Vagina (tissue), 2 donors: ENCODE data around the gene RELT. TPM values are rescaled to one million over a fixed set of nuclear protein-coding genes. Genes with fewer than 3 reads are reported as not detected.

Experiments used
- DNase-seq, 2 donors: peaks; one replicate each; pipeline ENCODE4 v3.0.0-alpha.2; 2017; ENCODE audit errors: extremely low spot score in 2 of 2
- H3K27ac ChIP-seq: fragments of 200-600 bp; sonication (generic); one replicate; pipeline ENCODE4 v1.5.1; 2019
- H3K27me3 ChIP-seq: fragments of 200-600 bp; sonication (generic); one replicate; pipeline ENCODE4 v1.5.1; 2019
- H3K36me3 ChIP-seq, 2 donors: fragments of 200-600 bp; sonication (generic); one replicate each; pipeline ENCODE4 v1.5.1; 2017 to 2019
- H3K4me1 ChIP-seq: fragments of 200-600 bp; sonication (generic); one replicate; pipeline ENCODE4 v1.5.1; 2019
- H3K4me3 ChIP-seq, 2 donors: fragments of 200-600 bp; sonication (generic); 1 replicate in 1 of 2; 2 replicates in 1 of 2; pipeline ENCODE4 v1.5.1; 2016 to 2019
- H3K9me3 ChIP-seq: fragments of 200-600 bp; sonication (generic); one replicate; pipeline ENCODE4 v1.5.1; 2019
- POLR2A ChIP-seq, 2 donors: fragments of 450-650 bp; IDR thresholded peaks; one replicate each; pipeline ENCODE4 v1.6.1; 2017; ENCODE audit warnings: antibody characterized with exemption in 2 of 2, mild to moderate bottlenecking in 2 of 2, moderate library complexity in 2 of 2
- POLR2AphosphoS5 ChIP-seq, 2 donors: sonication (generic); formaldehyde crosslinking; IDR thresholded peaks; one replicate each; pipeline ENCODE4 v1.9.0; 2017; ENCODE audit warnings: antibody characterized with exemption in 2 of 2, mild to moderate bottlenecking in 2 of 2, low read depth in 1 of 2; ENCODE audit not compliant: insufficient read depth in 1 of 2
- intact Hi-C: fragments of 100-400 bp; cut with DNase I; formaldehyde crosslinking; loops from one replicate; pipeline ENCODE4 v1.15.1; 2023
- total RNA-seq: library from RNA; depleted of rRNA; stranded (reverse); fragments of >200 nt; gene quantifications from one replicate; pipeline ENCODE4 v1.2.3, GENCODE V29; 2016
- TF ChIP-seq, protein P1 (sequence below), 3 experiments: fragments of 450-650 bp in 2 of 3; fragments of 200-600 bp in 1 of 3; sonication (generic) in 1 of 3; IDR thresholded peaks; one replicate each; pipeline ENCODE4 v1.5.1; 2017 to 2019; ENCODE audit warnings: antibody characterized with exemption in 3 of 3, mild to moderate bottlenecking in 2 of 3, moderate library complexity in 2 of 3

RELT gene
- total RNA-seq, 1 donor from 2014 or later, result 6.1 TPM

DNA sequence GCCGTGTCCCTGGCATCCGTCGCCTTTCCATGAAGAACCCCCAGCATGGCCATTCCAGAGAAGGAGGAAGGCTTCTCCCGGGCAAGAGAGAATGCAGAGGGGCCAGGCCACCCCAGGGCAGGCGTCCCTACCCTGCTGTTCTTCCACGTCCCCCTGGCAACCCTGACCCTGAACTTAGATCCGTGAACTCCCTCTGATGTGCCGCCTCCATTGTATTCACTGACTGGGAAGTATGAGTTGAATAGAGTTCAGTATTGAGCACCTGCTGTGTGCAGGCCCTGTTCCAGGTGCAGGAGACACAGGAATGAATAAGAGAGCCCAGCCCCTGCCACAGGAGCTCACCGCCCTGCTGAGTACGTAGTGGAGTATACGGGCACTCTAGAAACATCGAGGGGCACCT is 29.1 kb upstream of the RELT start:
- H3K9me3 ChIP-seq, result no peaks in the 10 kb centered on the region
- intact Hi-C loops, result no loop called here
- H3K4me1 ChIP-seq, result peaks cover 50% of the 10 kb centered on the region
- no peaks in the 10 kb centered on the region for H3K36me3 ChIP-seq
- no peak for DNase-seq
- no peak overlapping the region for H3K4me3 ChIP-seq
- no peak overlapping the region for H3K27ac ChIP-seq
- TF ChIP-seq, protein P1, sequence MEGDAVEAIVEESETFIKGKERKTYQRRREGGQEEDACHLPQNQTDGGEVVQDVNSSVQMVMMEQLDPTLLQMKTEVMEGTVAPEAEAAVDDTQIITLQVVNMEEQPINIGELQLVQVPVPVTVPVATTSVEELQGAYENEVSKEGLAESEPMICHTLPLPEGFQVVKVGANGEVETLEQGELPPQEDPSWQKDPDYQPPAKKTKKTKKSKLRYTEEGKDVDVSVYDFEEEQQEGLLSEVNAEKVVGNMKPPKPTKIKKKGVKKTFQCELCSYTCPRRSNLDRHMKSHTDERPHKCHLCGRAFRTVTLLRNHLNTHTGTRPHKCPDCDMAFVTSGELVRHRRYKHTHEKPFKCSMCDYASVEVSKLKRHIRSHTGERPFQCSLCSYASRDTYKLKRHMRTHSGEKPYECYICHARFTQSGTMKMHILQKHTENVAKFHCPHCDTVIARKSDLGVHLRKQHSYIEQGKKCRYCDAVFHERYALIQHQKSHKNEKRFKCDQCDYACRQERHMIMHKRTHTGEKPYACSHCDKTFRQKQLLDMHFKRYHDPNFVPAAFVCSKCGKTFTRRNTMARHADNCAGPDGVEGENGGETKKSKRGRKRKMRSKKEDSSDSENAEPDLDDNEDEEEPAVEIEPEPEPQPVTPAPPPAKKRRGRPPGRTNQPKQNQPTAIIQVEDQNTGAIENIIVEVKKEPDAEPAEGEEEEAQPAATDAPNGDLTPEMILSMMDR (IDR thresholded peaks at IDR 0.05), result no peak
- no peak for TF ChIP-seq POLR2AphosphoS5 (IDR thresholded peaks at IDR 0.05; ENCODE audit: insufficient read depth in 1 of 2, low read depth in 1 of 2)
- TF ChIP-seq POLR2A (IDR thresholded peaks at IDR 0.05), result no peak
- no peaks in the 10 kb centered on the region for H3K27me3 ChIP-seq

DNA sequence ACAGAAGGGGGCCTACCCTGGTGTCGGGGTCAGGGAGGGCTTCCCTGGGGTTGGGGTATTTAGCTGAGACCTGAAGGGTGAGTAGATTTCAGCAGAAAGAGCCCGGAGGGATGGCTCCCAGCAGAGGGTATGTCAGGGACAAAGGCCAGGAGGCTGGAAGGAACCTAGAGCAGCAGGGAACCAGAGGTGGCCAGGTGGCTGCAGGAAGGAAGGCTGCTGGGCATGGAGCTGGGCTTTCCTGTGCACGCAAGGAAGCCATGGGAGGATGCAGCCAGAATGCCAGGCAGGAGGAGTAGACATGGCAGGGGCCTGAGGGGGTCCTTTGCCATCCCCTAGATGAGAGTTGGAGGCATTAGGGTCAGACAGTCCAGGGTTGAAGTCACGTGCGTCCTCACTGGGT is 27.4 kb upstream of the RELT start:
- Histone ChIP-seq H3K4me1 (peaks cover 35% of the 10 kb centered on the region), H3K27me3 (no peaks in the 10 kb centered on the region), H3K27ac (no peak overlapping the region), H3K4me3 (no peak overlapping the region), H3K36me3 (no peaks in the 10 kb centered on the region), H3K9me3 (no peaks in the 10 kb centered on the region)
- TF ChIP-seq POLR2A (IDR thresholded peaks at IDR 0.05) (no peak), POLR2AphosphoS5 (IDR thresholded peaks at IDR 0.05; ENCODE audit: insufficient read depth in 1 of 2, low read depth in 1 of 2) (no peak)
- TF ChIP-seq, protein P1 (IDR thresholded peaks at IDR 0.05), result no peak
- intact Hi-C loops, result no loop called here
- no peak for DNase-seq

DNA sequence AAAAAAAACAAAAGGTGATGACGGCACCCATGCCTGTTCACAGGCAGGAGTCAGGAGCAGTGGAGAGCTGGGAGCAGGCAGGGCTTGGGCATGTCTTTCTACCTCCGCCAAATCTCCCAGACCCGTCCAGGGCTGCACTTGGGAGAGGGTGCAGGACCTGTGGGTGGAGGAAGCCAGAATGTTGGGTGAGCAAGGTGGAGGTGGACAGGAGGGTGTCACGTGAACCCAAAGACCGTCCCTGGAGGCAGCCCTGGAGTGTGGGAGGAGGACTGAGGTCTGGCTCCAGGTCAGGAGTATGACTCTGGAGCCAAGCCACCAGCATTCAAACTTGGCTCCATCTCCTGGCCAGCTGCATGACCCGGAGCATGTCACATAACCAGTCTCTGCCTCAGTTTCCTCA is 26.6 kb upstream of the RELT start:
- Histone ChIP-seq H3K27me3 (no peaks in the 10 kb centered on the region), H3K36me3 (no peaks in the 10 kb centered on the region), H3K4me1 (peaks cover 27% of the 10 kb centered on the region), H3K4me3 (no peak overlapping the region), H3K9me3 (no peaks in the 10 kb centered on the region), H3K27ac (no peak overlapping the region)
- no peak for DNase-seq
- intact Hi-C loops, result loop anchor here (10.0 kb wide), 1 partner anchor 305 kb away; no protein-coding TSS in a partner anchor
- TF ChIP-seq POLR2A (IDR thresholded peaks at IDR 0.05), result no peak
- TF ChIP-seq, protein P1 (IDR thresholded peaks at IDR 0.05), result no peak
- TF ChIP-seq POLR2AphosphoS5 (IDR thresholded peaks at IDR 0.05; ENCODE audit: insufficient read depth in 1 of 2, low read depth in 1 of 2), result no peak

DNA sequence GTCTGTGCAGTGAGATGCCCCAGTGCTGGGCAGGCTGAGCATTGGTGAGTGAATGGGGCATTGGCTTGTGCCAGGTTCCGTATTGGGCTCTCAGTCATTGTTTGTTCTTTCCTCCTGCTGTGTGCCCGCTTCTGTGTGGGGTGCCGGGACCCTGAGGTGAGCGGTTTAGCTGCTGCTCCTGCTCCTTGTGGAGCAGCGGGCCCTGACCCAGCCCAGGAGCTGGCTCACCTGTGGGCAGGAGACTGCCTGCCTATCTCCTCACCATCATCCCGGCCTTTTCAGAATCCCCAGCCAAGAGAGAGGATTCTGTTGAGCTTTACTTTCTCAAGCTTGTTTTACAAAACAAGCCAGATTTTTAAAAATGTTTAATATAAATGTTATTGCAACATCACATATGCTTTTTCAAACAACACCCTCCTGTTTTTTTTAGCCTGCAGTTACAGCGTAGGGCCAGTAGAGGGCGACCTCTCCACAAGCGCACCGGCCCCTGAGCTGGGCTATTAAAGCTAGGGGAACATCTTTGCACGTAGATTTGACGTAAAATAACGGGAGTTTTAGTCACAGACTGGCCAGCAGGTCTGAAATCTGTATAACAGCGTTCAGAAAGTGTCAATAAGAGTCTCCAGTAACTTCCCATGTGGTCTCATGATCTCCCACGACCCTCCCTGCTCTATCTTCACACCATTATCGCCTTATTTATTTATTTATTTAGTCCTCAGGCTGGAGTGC is 25.1 kb upstream of the RELT start:
- H3K36me3 ChIP-seq, result peaks cover 0 to 3% of the 10 kb centered on the region in 2 donors
- no peak overlapping the region for H3K4me3 ChIP-seq
- no peaks in the 10 kb centered on the region for H3K9me3 ChIP-seq
- DNase-seq, result no peak
- peak overlapping the region; percentile 16 for H3K27ac ChIP-seq
- no peaks in the 10 kb centered on the region for H3K27me3 ChIP-seq
- peaks cover 22% of the 10 kb centered on the region for H3K4me1 ChIP-seq
- TF ChIP-seq POLR2A (IDR thresholded peaks at IDR 0.05) (no peak), POLR2AphosphoS5 (IDR thresholded peaks at IDR 0.05; ENCODE audit: insufficient read depth in 1 of 2, low read depth in 1 of 2) (no peak)
- TF ChIP-seq, protein P1 (IDR thresholded peaks at IDR 0.05), result peak; percentile 83 to 95 (median 87)
- intact Hi-C loops, result loop anchor here (10.0 kb wide), 1 partner anchor 304 kb away; no protein-coding TSS in a partner anchor

DNA sequence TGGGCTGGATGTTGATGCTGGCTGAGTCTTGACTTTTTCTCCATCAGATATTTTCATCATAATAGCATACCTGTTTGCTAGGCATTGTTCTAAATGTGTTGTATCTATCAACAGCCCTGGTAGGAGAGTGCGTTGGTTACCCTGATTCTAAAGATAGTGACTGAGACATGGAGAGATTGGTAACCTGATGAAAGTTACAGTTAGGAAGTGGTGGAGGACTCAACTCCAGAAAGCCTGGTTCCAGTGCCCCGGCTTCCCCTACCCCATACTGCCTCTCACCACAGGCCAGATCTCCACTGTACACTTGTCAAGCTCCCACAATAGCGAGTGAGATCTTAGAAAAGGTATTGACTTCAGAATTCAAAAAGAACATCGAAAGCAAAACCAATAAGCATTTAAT is 22.8 kb upstream of the RELT start:
- H3K36me3 ChIP-seq, result peaks cover 0 to 13% of the 10 kb centered on the region in 2 donors

More for the DNA sequence above, 22.8 kb upstream of the RELT start:
- TF ChIP-seq POLR2A (IDR thresholded peaks at IDR 0.05), result no peak
- no peak for TF ChIP-seq POLR2AphosphoS5 (IDR thresholded peaks at IDR 0.05; ENCODE audit: insufficient read depth in 1 of 2, low read depth in 1 of 2)
- TF ChIP-seq, protein P1 (IDR thresholded peaks at IDR 0.05), result no peak
- Histone ChIP-seq H3K4me1 (peaks cover 22% of the 10 kb centered on the region), H3K27ac (no peak overlapping the region), H3K27me3 (no peaks in the 10 kb centered on the region), H3K9me3 (no peaks in the 10 kb centered on the region), H3K4me3 (no peak overlapping the region)
- no peak for DNase-seq
- intact Hi-C loops, result loop anchor here (10.0 kb wide), 1 partner anchor 301 kb away; no protein-coding TSS in a partner anchor
